Middle frontal gyrus (tissue), 1 donor: ENCODE data around the gene PHRF1.

Experiments used
- DNase-seq: peaks from one replicate; pipeline ENCODE4 v3.0.0-alpha.2; 2015; ENCODE audit warnings: low spot score; ENCODE audit errors: extremely low spot score

The PHRF1 gene, protein sequence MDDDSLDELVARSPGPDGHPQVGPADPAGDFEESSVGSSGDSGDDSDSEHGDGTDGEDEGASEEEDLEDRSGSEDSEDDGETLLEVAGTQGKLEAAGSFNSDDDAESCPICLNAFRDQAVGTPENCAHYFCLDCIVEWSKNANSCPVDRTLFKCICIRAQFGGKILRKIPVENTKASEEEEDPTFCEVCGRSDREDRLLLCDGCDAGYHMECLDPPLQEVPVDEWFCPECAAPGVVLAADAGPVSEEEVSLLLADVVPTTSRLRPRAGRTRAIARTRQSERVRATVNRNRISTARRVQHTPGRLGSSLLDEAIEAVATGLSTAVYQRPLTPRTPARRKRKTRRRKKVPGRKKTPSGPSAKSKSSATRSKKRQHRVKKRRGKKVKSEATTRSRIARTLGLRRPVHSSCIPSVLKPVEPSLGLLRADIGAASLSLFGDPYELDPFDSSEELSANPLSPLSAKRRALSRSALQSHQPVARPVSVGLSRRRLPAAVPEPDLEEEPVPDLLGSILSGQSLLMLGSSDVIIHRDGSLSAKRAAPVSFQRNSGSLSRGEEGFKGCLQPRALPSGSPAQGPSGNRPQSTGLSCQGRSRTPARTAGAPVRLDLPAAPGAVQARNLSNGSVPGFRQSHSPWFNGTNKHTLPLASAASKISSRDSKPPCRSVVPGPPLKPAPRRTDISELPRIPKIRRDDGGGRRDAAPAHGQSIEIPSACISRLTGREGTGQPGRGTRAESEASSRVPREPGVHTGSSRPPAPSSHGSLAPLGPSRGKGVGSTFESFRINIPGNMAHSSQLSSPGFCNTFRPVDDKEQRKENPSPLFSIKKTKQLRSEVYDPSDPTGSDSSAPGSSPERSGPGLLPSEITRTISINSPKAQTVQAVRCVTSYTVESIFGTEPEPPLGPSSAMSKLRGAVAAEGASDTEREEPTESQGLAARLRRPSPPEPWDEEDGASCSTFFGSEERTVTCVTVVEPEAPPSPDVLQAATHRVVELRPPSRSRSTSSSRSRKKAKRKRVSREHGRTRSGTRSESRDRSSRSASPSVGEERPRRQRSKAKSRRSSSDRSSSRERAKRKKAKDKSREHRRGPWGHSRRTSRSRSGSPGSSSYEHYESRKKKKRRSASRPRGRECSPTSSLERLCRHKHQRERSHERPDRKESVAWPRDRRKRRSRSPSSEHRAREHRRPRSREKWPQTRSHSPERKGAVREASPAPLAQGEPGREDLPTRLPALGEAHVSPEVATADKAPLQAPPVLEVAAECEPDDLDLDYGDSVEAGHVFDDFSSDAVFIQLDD (N-terminal part only)

DNA sequence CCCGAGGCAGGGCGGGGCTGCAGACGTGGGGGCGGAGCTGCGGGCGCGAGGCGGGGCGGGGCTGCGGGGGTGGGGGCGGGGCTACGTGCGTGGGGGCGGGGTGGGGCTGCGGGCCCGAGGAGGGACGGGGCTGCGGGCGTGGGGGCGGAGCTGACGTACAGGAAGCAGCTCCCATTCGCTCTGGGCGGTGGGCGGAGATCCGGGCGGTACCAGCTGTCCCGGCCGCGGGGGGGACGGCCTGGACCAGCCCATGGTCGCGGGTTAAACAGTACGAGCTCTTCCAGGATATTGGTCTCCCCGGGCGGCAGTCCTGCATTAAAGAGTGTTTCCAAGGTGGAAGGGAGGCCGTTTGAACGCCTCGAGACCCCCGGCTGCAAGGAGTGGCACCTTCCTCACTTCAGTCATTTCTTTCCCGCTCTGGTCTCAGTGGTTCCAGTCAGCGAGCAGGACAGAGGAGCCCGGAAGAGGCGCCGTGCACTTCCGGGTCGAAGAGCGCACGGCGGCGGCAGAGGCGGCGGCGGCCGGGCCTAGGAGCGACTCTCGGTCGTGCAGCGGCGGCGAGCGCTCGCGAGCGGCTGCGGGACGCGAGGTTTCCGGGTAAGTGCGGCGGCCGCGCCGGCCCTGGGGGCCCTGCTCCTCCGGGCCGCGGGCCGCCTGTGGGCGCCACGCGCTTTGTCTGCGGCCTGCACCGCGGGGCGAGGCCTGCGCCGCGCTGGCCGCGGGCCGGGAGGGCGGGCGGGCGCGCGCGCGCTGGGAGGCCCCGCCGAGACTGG lies at the start of gene PHRF1:
Gene PHRF1, plus strand, starts transcription at position 475 of the 773 bp plus-strand sequence. CDS start 5,043 bp downstream, outside the sequence.
- DNase-seq = peak; percentile 88

DNA sequence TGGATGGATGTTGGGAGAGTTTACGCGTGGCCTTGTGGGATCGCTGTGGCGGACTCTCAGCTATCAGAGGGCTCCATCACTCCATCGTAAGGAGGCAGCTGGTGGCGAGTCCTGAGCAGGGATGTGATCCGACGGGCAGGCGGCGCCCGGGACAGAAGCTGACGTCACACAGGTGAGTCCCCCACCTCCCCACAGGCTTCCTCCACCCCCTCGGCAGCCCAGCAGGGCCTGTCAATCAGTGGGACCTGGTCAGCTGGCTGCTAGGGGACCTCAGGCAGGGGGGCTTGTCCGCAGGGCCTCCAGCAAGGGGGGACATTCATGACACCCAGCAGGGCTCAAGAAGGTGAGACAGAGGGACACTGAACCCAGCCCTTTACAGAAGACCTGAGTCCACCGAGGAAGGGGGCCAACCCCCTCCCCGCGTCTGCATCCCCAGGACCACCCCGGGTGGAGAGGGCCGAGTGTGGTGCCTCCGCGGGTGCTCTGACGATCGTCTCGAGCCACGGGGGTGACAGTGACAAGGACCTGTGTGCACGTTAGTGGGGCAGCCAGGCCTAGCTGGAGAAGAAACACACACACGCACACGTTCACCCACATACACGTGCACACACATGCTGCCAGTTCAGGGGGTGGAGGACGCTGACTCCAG lies 48.0 kb upstream of the PHRF1 start:
- DNase-seq = no peak

DNA sequence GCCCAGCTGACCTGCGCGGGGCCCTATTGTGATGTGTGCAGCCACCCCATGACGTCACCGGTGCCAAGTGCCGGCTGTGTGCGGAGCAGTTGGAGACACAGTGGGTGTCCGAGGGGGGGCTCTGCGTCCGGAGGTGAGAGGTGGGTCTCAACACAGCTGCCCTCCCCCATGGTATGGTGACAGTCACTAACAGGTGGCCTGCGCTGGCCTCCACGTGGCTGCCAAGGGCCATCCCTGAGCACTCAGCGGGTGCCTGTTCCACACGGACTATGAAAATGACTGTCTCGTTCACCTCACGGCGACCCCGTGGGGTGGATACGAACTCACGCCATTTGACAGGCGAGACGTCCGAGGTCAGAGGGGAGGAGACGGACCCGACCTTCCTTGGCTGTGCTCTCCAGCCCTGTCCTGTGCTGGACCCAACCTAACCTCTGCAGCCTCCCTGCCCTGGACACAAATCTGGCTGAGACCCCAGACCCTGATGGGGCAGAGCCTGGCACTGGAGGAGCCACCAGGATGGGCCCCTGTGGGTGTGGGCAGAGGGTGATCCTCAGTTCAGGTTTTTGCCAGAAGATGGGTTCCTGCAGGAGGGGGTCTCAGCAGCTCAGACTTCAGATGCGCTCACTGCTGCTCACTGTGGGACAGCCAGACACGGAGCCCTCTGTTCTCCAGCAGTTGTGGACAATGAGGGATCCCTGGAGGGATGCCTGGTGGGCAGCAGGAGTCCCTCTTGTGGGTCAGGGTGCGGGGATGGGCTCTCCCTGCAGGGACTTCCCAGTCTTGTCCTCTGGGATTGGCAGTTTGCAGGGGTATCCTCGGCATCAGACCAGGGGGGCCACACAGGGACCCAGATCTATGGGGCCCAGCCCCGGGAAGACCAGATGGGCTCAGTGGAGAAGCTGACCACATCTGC lies 47.2 kb upstream of the PHRF1 start:
- no peak for DNase-seq

DNA sequence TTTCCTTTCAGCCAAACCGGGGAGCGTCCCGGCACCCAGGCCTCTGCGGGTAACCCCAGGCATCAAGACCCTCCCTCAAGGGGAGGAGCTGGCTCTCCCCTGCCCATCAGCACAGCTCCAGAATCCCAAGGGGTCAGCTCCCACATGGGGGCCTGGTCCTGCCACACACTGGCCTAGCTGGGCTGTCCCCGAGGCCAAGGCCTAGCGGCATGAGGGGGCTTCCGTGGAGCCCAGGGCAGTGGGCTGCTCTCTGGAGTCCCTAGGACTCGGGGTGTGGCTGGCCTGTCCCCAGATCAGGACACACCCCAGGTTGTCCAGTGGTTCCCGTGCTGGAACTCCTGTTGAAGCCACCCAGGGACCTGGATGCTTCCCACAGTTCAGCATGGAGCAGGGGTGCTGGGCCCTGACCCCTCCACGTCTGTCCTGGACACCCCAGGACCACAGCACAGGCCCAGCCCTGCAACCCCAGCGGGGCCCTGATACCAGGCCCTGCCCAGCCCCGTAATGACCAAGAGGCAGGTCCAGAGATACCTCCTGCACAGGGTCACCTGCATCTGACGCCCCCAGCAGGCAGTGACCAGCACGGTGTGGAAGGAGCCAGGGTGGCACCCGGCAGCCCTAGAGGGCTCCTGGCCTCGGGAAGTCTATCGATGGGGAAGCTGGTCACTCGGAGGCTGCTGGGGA lies 46.4 kb upstream of the PHRF1 start:
- DNase-seq = no peak

DNA sequence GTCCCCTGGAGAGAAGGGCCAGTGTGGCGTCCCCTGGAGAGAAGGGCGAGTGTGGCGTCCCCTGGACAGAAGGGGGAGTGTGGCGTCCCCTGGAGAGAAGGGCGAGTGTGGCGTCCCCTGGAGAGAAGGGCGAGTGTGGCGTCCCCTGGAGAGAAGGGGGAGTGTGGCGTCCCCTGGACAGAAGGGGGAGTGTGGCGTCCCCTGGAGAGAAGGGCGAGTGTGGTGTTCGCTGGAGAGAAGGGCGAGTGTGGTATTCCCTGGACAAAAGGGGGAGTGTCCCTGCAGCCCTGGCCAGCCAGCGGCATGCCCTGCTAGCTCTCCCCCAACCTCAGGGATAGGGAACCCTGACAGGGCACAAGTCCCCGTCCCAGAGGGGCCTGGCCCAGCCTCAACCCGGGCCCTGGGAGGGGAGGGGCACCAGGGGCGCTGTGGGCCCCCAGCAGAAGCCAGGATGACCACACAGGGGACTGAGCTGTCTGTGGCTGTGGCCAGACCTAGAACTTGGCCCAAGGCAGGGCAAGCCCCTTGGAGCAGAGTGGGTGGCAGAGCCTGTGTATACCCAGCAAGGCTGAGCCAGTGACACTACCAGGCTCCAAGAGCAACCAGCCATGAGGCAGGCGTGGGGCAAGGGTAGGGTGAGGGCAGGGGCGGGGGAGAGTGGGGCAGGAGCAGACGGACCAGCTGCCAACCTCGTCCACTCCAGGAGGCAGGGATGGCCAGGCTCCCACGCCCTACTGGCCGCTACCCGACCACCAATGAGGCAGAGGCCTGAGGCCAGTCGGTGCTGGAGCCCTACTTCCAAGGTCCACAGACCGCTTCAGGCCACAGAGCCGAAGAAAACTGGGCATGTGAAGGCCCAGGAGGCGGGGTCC lies 45.1 kb upstream of the PHRF1 start:
- no peak for DNase-seq

- DNase-seq = no peak
Measured at GRCh38 chr11:531919-532526, 44.2 kb upstream of the PHRF1 start.

DNA sequence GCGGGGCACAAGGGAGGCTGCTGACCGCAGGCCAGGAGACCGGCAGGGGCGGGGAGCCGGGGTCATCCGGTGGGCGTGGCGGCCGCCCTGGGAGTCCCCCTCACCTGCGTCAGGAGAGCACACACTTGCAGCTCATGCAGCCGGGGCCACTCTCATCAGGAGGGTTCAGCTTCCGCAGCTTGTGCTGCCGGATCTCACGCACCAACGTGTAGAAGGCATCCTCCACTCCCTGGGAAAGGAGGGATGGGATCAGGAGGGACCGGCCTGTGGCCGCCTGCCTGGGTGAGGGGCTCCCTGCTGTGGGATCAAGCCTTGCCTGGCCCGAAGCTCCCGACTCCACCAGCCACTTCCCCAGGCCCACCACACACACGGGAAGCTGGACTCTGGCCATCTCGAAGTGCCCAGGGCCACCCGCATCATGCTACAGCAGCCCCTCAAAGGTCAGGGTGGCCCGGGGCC lies 43.7 kb upstream of the PHRF1 start:
- DNase-seq = no peak

GRCh38 chr11:532986-533585 lies 43.2 kb upstream of the PHRF1 start:
- no peak for DNase-seq

DNA sequence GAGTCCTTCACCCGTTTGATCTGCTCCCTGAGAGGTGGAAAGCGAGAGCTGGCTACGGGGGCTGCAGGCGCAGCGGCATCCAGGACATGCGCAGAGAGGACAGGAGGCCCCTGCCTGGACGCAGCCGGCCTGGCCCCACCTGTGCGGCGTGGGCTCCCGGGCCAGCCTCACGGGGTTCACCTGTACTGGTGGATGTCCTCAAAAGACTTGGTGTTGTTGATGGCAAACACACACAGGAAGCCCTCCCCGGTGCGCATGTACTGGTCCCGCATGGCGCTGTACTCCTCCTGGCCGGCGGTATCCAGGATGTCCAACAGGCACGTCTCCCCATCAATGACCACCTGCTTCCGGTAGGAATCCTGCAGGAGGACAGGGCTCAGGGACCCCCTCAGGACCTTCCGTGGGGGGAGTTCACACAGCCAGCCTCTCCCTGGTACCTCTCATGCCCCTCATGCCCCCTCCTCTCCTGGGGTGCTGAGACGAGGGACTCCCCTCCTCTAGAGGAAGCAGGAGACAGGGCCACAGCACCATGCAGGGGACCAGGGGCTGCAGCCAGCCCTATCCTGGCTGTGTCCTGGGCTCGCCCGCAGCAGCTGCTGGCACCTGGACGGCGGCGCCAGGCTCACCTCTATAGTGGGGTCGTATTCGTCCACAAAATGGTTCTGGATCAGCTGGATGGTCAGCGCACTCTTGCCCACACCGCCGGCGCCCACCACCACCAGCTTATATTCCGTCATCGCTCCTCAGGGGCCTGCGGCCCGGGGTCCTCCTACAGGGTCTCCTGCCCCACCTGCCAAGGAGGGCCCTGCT lies 42.5 kb upstream of the PHRF1 start:
- no peak for DNase-seq

DNA sequence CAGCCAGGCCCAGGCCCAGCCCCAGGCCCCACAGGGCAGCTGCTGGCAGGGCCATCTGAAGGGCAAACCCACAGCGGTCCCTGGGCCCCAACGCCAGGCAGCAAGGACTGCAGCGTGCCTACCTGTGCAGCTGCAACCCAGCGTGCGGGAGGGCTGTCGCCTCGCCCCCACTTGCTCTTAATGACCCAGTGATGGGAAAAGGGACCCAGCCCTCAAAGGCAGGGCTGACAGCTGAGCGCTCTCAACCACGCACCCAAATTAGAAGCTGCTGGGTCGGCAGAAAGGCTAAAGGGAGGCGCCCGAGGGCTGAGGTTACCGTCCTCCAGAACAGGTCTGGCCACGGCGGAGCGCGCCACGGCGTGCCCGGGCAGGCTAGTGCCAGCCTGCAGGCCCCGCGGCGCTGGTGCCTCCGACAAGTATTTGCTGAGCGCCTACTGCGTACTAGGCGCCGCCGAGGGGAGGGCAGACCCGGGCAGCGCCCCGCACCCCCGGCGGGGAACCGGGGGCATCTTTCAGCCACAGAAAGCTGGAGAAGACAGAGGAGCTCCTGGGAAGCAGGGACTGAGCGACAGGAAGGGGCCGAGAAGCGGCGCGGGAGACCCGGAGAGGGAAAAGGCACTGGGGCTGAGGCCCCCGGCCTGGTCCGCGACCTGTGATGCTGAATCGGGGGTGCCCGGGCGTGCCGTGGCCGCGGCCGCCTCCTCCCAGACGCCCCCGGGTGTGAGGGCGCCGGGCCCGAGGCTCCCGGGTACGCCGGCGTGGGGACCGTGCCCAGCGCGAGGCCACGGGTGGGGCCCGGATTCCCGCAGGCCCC lies 41.7 kb upstream of the PHRF1 start:
- DNase-seq = no peak

DNA sequence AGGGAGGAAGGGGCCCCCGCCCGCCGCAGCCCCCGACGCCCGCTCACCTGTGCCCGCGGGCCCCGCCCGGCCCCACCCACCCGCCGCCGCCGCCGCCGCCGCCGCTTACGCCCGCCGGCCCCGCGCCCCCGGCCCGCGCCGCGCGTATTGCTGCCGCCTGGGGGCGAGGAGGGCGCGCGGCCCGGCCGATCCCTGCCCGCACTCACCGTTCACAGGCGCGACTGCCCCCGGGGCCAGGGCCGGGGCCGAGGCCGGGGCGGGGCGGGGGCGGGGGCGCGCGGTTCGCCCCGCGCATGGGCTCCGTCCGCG lies 41.1 kb upstream of the PHRF1 start:
- no peak for DNase-seq

GRCh38 chr11:535519-536454 lies 40.5 kb upstream of the PHRF1 start, which contains the start of gene HRAS:
HRAS (minus strand) TSS chr11:535576.
- DNase-seq = peak; percentile 89

DNA sequence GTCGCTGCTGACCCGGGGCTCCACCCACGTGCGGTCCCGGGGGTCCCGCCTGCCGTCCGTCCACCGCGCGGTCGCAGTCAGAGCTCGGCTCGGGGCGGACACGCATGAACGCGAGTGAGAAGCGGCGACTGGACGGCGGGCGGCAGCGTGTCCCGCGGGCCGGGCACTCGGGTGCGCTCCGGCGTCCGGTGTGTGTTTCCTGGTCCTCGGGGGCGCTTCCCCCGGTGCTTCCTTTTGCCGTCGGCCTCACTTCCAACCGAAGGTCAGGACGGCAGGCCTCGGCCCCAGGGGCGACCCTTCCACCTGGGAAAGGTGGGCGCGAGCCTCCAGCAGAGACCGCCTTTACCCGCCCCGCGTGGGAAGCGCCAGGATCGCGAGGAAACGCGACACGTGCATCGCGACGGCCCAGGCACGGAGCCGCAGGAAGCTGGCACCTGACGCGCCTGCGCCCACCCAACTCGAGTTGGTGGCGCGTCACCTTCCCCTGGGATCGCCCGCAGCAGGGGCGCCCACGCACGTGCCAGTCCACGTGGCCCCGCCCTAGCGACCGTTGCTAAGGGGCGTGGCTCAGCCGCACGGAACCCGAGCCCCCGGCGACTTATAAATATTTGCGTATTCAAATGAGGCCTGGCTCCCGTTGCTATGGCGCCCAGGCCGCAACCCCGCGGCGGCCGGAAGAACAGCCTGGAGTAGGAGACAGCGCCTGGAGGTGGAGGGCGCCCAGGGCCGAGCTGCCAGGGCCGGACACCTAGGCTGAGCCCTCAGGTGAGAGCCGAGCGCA lies 39.2 kb upstream of the PHRF1 start, which contains the start of gene LRRC56:
Gene LRRC56, plus strand, starts transcription at position 687 of the 781 bp plus-strand sequence. CDS start 3,158 bp downstream, outside the sequence.
- DNase-seq = no peak
